ENCODE results near the gene APBB2.

APBB2 gene

GRCh38 chr4:41143311-41144039 is 70.9 kb downstream of the APBB2 start:
- ATAC-seq = peak; percentile 85
- TF ChIP-seq RARB (CRISPR knock-in tag; IDR thresholded peaks at IDR 0.05) (no peak), PATZ1 (CRISPR knock-in tag; IDR thresholded peaks at IDR 0.05; ENCODE audit: borderline replicate concordance) (0 out of 2 replicates have a peak, but pooled peaks have one; percentile 11), ISL1 (CRISPR knock-in tag; IDR thresholded peaks at IDR 0.05) (peak; percentile 61), CREB5 (CRISPR knock-in tag; IDR thresholded peaks at IDR 0.05; ENCODE audit: low read depth) (no peak), POU6F1 (CRISPR knock-in tag; IDR thresholded peaks at IDR 0.05; ENCODE audit: borderline replicate concordance, low read depth) (no peak), ZC3H10 (CRISPR knock-in tag; IDR thresholded peaks at IDR 0.05) (no peak), CSDC2 (CRISPR knock-in tag; IDR thresholded peaks at IDR 0.05) (no peak), GLIS3 (CRISPR knock-in tag; IDR thresholded peaks at IDR 0.05) (no peak), SNAI2 (CRISPR knock-in tag; IDR thresholded peaks at IDR 0.05) (no peak), PPARA (CRISPR knock-in tag; IDR thresholded peaks at IDR 0.05; ENCODE audit: borderline replicate concordance) (no peak), CSRNP3 (CRISPR knock-in tag; IDR thresholded peaks at IDR 0.05) (no peak), ZNF8 (CRISPR knock-in tag; IDR thresholded peaks at IDR 0.05) (no peak), BACH2 (CRISPR knock-in tag; IDR thresholded peaks at IDR 0.05; ENCODE audit: borderline replicate concordance) (no peak), TOX (CRISPR knock-in tag; IDR thresholded peaks at IDR 0.05; ENCODE audit: borderline replicate concordance) (no peak), OSR1 (CRISPR knock-in tag; IDR thresholded peaks at IDR 0.05) (no peak), TSHZ2 (CRISPR knock-in tag; IDR thresholded peaks at IDR 0.05) (no peak), ESRRG (CRISPR knock-in tag; IDR thresholded peaks at IDR 0.05) (no peak)

GRCh38 chr4:41142376-41143310 is 71.7 kb downstream of the APBB2 start:
- 0 out of 2 replicates have a peak, but pooled peaks have one; percentile 1 for TF ChIP-seq PATZ1 (CRISPR knock-in tag; IDR thresholded peaks at IDR 0.05; ENCODE audit: borderline replicate concordance)
- no peak for TF ChIP-seq OSR1 (CRISPR knock-in tag; IDR thresholded peaks at IDR 0.05)
- TF ChIP-seq ZNF70 (CRISPR knock-in tag; IDR thresholded peaks at IDR 0.05) = no peak
- peak; percentile 30 for ATAC-seq

Measured in SK-N-SH treated with all-trans-retinoic acid at 6 μM for 48 hours (cell line).